GM12878 (cell line): Measurements from ENCODE around the gene DLX1. TPM values are rescaled to one million over a fixed set of nuclear protein-coding genes. Genes with fewer than 3 reads are reported as not detected.
A peak's percentile ranks its signal among the peaks of the same experiment; 100 is the strongest.

ENCODE experiments used
- ATAC-seq: fragments of 200-7000 bp; cut with Tn5 transposase; 3 replicates; pipeline ENCODE4 v1.9.1; 2020; ENCODE audit warnings: mild to moderate bottlenecking, moderate library complexity
- BruUV-seq: library from RNA; stranded (reverse); fragments of 400-500 nt; replicated peaks from 2 replicates; lab custom pipeline; 2021; lab: Mats Ljungman, UMichigan
- CTCF ChIA-PET: fragments of 300-600 bp; sonication (Branson Sonifier 250); formaldehyde crosslinking; extraction: SDS; loops from one replicate; lab custom pipeline; 2021; ENCODE audit warnings: inconsistent platforms; lab: Yijun Ruan, JAX
- POLR2A ChIA-PET: fragments of 350-600 bp; formaldehyde crosslinking; extraction: SDS; loops from one replicate; lab custom pipeline; 2021; ENCODE audit warnings: inconsistent platforms; lab: Charles Lee
- RAD21 ChIA-PET: fragments of 300-600 bp; sonication (Branson Sonifier 250); formaldehyde crosslinking; loops from one replicate; lab custom pipeline; 2023; ENCODE audit warnings: antibody characterized with exemption; ENCODE audit not compliant: unreplicated experiment; lab: Charles Lee
- SMC1A ChIA-PET: fragments of 300-600 bp; sonication (Branson Sonifier 250); formaldehyde crosslinking; loops from one replicate; lab custom pipeline; 2023; ENCODE audit not compliant: unreplicated experiment, uncharacterized antibody; lab: Charles Lee
- DNase-seq: peaks from one replicate; pipeline ENCODE4 v3.0.0-alpha.2; 2011; ENCODE audit warnings: low read depth, low spot score
- FAIRE-seq: peaks from 3 replicates; lab custom pipeline; 2011; peaks lifted over from hg19 to GRCh38; lab: Jason Lieb, UNC
- H2AFZ ChIP-seq: 2 replicates; pipeline ENCODE4 v1.6.0; 2011; ENCODE audit warnings: low read depth, low read length, control low read depth; ENCODE audit not compliant: control insufficient read depth
- H3K27ac ChIP-seq: 2 replicates; pipeline ENCODE4 v1.5.1; 2011; ENCODE audit warnings: control low read depth; ENCODE audit not compliant: control insufficient read depth, insufficient read depth
- H3K27me3 ChIP-seq, 2 experiments: replicated peaks in 1 of 2; 2 replicates each; pipeline versions ENCODE4 v1.6.0 to v1.6.1; 2011; ENCODE audit warnings: low read length in 1 of 2; ENCODE audit not compliant: control insufficient read depth in 2 of 2, insufficient read depth in 2 of 2
- H3K36me3 ChIP-seq, 2 experiments: 2 replicates each; pipeline ENCODE4 v1.5.1; 2011; ENCODE audit warnings: low read length in 1 of 2; ENCODE audit not compliant: control insufficient read depth in 2 of 2, insufficient read depth in 2 of 2
- H3K4me1 ChIP-seq: 2 replicates; pipeline ENCODE4 v1.6.1; 2011; ENCODE audit warnings: mild to moderate bottlenecking, low read length, moderate library complexity, mixed read lengths; ENCODE audit not compliant: control insufficient read depth, insufficient read depth
- H3K4me2 ChIP-seq: 2 replicates; pipeline ENCODE4 v1.6.0; 2011; ENCODE audit warnings: control low read depth; ENCODE audit not compliant: control insufficient read depth, insufficient read depth
- H3K4me3 ChIP-seq: fragments of 200-600 bp; sonication (generic); 2 replicates; pipeline ENCODE4 v1.5.1; 2016
- H3K79me2 ChIP-seq: 2 replicates; pipeline ENCODE4 v1.6.0; 2011; ENCODE audit warnings: low read length; ENCODE audit not compliant: control insufficient read depth, insufficient read depth
- H3K9ac ChIP-seq: 2 replicates; pipeline ENCODE4 v1.8.0; 2011; ENCODE audit warnings: low read length, control low read depth, mixed read lengths; ENCODE audit not compliant: control insufficient read depth, insufficient read depth
- H3K9me3 ChIP-seq: replicated peaks from 3 replicates; pipeline ENCODE4 v1.5.1; 2011; ENCODE audit warnings: mild to moderate bottlenecking, low read length; ENCODE audit not compliant: control insufficient read depth, insufficient read depth
- H4K20me1 ChIP-seq: 2 replicates; pipeline ENCODE4 v1.6.0; 2011; ENCODE audit not compliant: control insufficient read depth, insufficient read depth
- EZH2 ChIP-seq: IDR thresholded peaks from 2 replicates; pipeline ENCODE4 v1.6.1; 2012; ENCODE audit warnings: low read depth, mild to moderate bottlenecking, control low read depth, inconsistent platforms, low read length, borderline replicate concordance; ENCODE audit not compliant: control insufficient read depth
- SPI1 ChIP-seq: IDR thresholded peaks from 2 replicates; pipeline ENCODE4 v1.6.1; 2011; ENCODE audit warnings: low read depth, mild to moderate bottlenecking, low read length, moderate library complexity, borderline replicate concordance; ENCODE audit not compliant: insufficient read depth
- USF1 ChIP-seq: IDR thresholded peaks from 2 replicates; pipeline ENCODE4 v1.6.1; 2011; ENCODE audit warnings: borderline replicate concordance, low read depth, mild to moderate bottlenecking, moderate library complexity, mixed read lengths, low read length; ENCODE audit not compliant: insufficient read depth; ENCODE audit errors: extremely low read length
- WGBS: methylation state at CpG from one replicate; pipeline ENCODE4 v1.1.6; 2016; ENCODE audit warnings: low lambda C conversion rate; ENCODE audit not compliant: insufficient replicate concordance, insufficient coverage; ENCODE audit errors: missing lambda C conversion rate; 5-methylcytosine and 5-hydroxymethylcytosine counted together
- in situ Hi-C: fragments of 300-500 bp; cut with MboI; formaldehyde crosslinking; loops from 9 replicates; pipeline ENCODE4 v1.14.3; 2018; ENCODE audit warnings: mixed read lengths
- intact Hi-C: fragments of 100-400 bp; cut with micrococcal nuclease; formaldehyde crosslinking; loops from one replicate; pipeline ENCODE4 v1.14.2; 2022; ENCODE audit not compliant: unreplicated experiment
- polyA plus RNA-seq, 11 experiments: library from polyadenylated mRNA; depleted of rRNA in 4 of 11; unstranded in 6 of 11; stranded (reverse) in 5 of 11; fragments of >200 nt; fragmentation: Nextera tagmentation in 4 of 11; fragmentation: Illumina TruSeq in 1 of 11; extraction: Ambion mirVana in 4 of 11; extraction: Trizol in 1 of 11; gene quantifications; 1 replicate in 1 of 11; 2 replicates in 10 of 11; pipeline versions ENCODE4 v1.2.1 to v1.2.3, GENCODE V29; 2011 to 2016; ENCODE audit warnings: inconsistent platforms in 2 of 11, missing spikeins in 2 of 11, low read depth in 1 of 11
- total RNA-seq, 4 experiments: library from RNA; depleted of rRNA in 3 of 4; stranded (reverse); fragments of >200 nt in 3 of 4; fragmentation: Illumina TruSeq in 1 of 4; extraction: Trizol in 1 of 4; gene quantifications; 2 replicates each; pipeline versions ENCODE4 v1.2.1 to v1.2.3, GENCODE V29; 2013 to 2021
- TF ChIP-seq, protein P1 (sequence below): fragments of 150-350 bp; IDR thresholded peaks from 2 replicates; pipeline ENCODE4 v1.6.1; 2016; ENCODE audit warnings: low read depth, low read length
- TF ChIP-seq, protein P2 (sequence below): fragments of 450-650 bp; IDR thresholded peaks from 2 replicates; pipeline ENCODE4 v1.6.1; 2017; ENCODE audit warnings: mild to moderate bottlenecking

The DLX1 gene
- total and polyA plus RNA-seq, 10 of the 15 experiments (the other 5 are each of a cell fraction or from before 2014, with no cell fraction given) = 0.06 TPM; not detected in 9

GRCh38 chr2:172101821-172102390 lies 16.6 kb downstream of the DLX1 start:
- Histone ChIP-seq H4K20me1 (no peaks in the 10 kb centered on the region), H3K4me1 (peaks cover 33% of the 10 kb centered on the region), H3K27ac (no peak overlapping the region), H3K4me2 (peak overlapping the region; percentile 88), H3K9ac (no peak overlapping the region), H3K36me3 (no peaks in the 10 kb centered on the region), H3K9me3 (no peaks in the 10 kb centered on the region), H3K79me2 (no peaks in the 10 kb centered on the region), H3K4me3 (peak overlapping the region; percentile 56), H3K27me3 (peaks cover 31 to 41% of the 10 kb centered on the region in 2 experiments), H2AFZ (peak overlapping the region; percentile 54; the same call in 1 of the 2 replicates)
- intact Hi-C loops (loop anchor here (2.0 to 10.0 kb wide), 4 partner anchors 105 to 527 kb away; partner anchors contain the start of gene METAP1D), in situ Hi-C loops (loop anchor here (10.0 to 25.0 kb wide), 3 partner anchors 290 to 1127 kb away; no protein-coding TSS in a partner anchor)
- DNase-seq = no peak
- 25% methylated on average over 34 of the region's 36 CpGs for WGBS
- no peak for FAIRE-seq
- peak; percentile 2 for ATAC-seq
- BruUV-seq = no TSS peak
- RAD21 ChIA-PET = interaction anchor here (0.6 to 2.4 kb wide), 4 partner anchors 16 to 1453 kb away, joined by 3 to 9 read pairs (median 4); no protein-coding TSS in a partner anchor
- CTCF ChIA-PET = interaction anchor here (1.0 to 9.9 kb wide), 5 partner anchors 42 to 399 kb away, joined by 3 to 212 read pairs (median 8); no protein-coding TSS in a partner anchor
- TF ChIP-seq, protein P1, sequence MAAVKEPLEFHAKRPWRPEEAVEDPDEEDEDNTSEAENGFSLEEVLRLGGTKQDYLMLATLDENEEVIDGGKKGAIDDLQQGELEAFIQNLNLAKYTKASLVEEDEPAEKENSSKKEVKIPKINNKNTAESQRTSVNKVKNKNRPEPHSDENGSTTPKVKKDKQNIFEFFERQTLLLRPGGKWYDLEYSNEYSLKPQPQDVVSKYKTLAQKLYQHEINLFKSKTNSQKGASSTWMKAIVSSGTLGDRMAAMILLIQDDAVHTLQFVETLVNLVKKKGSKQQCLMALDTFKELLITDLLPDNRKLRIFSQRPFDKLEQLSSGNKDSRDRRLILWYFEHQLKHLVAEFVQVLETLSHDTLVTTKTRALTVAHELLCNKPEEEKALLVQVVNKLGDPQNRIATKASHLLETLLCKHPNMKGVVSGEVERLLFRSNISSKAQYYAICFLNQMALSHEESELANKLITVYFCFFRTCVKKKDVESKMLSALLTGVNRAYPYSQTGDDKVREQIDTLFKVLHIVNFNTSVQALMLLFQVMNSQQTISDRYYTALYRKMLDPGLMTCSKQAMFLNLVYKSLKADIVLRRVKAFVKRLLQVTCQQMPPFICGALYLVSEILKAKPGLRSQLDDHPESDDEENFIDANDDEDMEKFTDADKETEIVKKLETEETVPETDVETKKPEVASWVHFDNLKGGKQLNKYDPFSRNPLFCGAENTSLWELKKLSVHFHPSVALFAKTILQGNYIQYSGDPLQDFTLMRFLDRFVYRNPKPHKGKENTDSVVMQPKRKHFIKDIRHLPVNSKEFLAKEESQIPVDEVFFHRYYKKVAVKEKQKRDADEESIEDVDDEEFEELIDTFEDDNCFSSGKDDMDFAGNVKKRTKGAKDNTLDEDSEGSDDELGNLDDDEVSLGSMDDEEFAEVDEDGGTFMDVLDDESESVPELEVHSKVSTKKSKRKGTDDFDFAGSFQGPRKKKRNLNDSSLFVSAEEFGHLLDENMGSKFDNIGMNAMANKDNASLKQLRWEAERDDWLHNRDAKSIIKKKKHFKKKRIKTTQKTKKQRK = no peak
- TF ChIP-seq EZH2 = peak; percentile 71; the same call in 1 of the 2 replicates
- TF ChIP-seq, protein P2, sequence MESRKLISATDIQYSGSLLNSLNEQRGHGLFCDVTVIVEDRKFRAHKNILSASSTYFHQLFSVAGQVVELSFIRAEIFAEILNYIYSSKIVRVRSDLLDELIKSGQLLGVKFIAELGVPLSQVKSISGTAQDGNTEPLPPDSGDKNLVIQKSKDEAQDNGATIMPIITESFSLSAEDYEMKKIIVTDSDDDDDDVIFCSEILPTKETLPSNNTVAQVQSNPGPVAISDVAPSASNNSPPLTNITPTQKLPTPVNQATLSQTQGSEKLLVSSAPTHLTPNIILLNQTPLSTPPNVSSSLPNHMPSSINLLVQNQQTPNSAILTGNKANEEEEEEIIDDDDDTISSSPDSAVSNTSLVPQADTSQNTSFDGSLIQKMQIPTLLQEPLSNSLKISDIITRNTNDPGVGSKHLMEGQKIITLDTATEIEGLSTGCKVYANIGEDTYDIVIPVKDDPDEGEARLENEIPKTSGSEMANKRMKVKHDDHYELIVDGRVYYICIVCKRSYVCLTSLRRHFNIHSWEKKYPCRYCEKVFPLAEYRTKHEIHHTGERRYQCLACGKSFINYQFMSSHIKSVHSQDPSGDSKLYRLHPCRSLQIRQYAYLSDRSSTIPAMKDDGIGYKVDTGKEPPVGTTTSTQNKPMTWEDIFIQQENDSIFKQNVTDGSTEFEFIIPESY = no peak
- no peak for TF ChIP-seq SPI1
- TF ChIP-seq USF1 = peak; percentile 7
- POLR2A ChIA-PET = no interaction called here
- SMC1A ChIA-PET = interaction anchor here (1.6 to 7.0 kb wide), 3 partner anchors 219 to 503 kb away, joined by 3 to 111 read pairs (median 4); no protein-coding TSS in a partner anchor
